GM10248 (cell line): ENCODE data around the gene HLX.

ENCODE experiments used
- CTCF ChIA-PET: fragments of 300-600 bp; sonication (Branson Sonifier 250); formaldehyde crosslinking; extraction: SDS; loops from one replicate; lab custom pipeline; 2021; ENCODE audit warnings: antibody characterized with exemption; lab: Yijun Ruan, JAX
- POLR2A ChIA-PET: fragments of 350-650 bp; sonication (Branson Sonifier 250); formaldehyde crosslinking; extraction: SDS; loops from one replicate; lab custom pipeline; 2020; ENCODE audit warnings: antibody characterized with exemption; lab: Yijun Ruan, JAX
- DNase-seq: peaks from one replicate; pipeline ENCODE4 v3.0.0; 2012; ENCODE audit errors: extremely low spot score
- CTCF ChIP-seq: IDR thresholded peaks from 2 replicates; pipeline ENCODE4 v1.5.1; 2012; ENCODE audit warnings: mild to moderate bottlenecking, low read depth; ENCODE audit errors: extremely low read depth, missing control alignments, control extremely low read depth

HLX gene

GRCh38 chr1:220914283-220915116, 35.3 kb downstream of the HLX start:
- no peak for DNase-seq
- TF ChIP-seq CTCF: no peak
- POLR2A ChIA-PET: no interaction called here
- CTCF ChIA-PET: interaction anchor here (0.9 to 3.0 kb wide), 3 partner anchors 10 to 289 kb away, joined by 3 to 12 read pairs (median 7); no protein-coding TSS in a partner anchor

- TF ChIP-seq CTCF: no peak
- CTCF ChIA-PET: interaction anchor here (2.1 to 3.0 kb wide), 2 partner anchors 10 to 288 kb away, joined by 7 to 12 read pairs; no protein-coding TSS in a partner anchor
- no peak for DNase-seq
- POLR2A ChIA-PET: no interaction called here
Observed at GRCh38 chr1:220915117-220915440, 35.8 kb downstream of the HLX start.

GRCh38 chr1:220915954-220916353, 36.7 kb downstream of the HLX start:
- POLR2A ChIA-PET: no interaction called here
- CTCF ChIA-PET: interaction anchor here (1.4 to 3.0 kb wide), 3 partner anchors 8 to 287 kb away, joined by 5 to 12 read pairs (median 7); no protein-coding TSS in a partner anchor
- no peak for DNase-seq
- no peak for TF ChIP-seq CTCF

- CTCF ChIA-PET: interaction anchor here (1.4 to 3.0 kb wide), 2 partner anchors 10 to 286 kb away, joined by 5 to 12 read pairs; no protein-coding TSS in a partner anchor
- DNase-seq: no peak
Observed at GRCh38 chr1:220917101-220917500, 37.9 kb downstream of the HLX start.

GRCh38 chr1:220917535-220918209, 38.4 kb downstream of the HLX start:
- DNase-seq: no peak
- ChIA-PET CTCF (no interaction called here), POLR2A (no interaction called here)
- TF ChIP-seq CTCF: no peak

More at GRCh38 chr1:220917101-220917500, 37.9 kb downstream of the HLX start:
- TF ChIP-seq CTCF: no peak
- POLR2A ChIA-PET: no interaction called here

- CTCF ChIA-PET: no interaction called here
- POLR2A ChIA-PET: no interaction called here
- no peak for TF ChIP-seq CTCF
- DNase-seq: no peak
Observed at GRCh38 chr1:220918285-220918951, 39.2 kb downstream of the HLX start.
